Measurements from ENCODE around the gene FJX1.

Gene FJX1

GRCh38 chr11:35608502-35608901 is 9.8 kb upstream of the FJX1 start:
- FAIRE-seq = no peak

- FAIRE-seq = no peak
These were observed 8.6 kb upstream of the FJX1 start for GRCh38 chr11:35609656-35610055.

GRCh38 chr11:35610631-35611030 is 7.6 kb upstream of the FJX1 start:
- FAIRE-seq = no peak

- FAIRE-seq = no peak
These were observed 6.5 kb upstream of the FJX1 start for GRCh38 chr11:35611741-35612140.

GRCh38 chr11:35614939-35615569 is 3.2 kb upstream of the FJX1 start:
- no peak for FAIRE-seq

GRCh38 chr11:35615921-35616900 is 2.0 kb upstream of the FJX1 start:
- peak; percentile 78 for FAIRE-seq

- no peak for FAIRE-seq
These were observed 959 bp upstream of the FJX1 start for GRCh38 chr11:35617316-35617686.

- no peak for FAIRE-seq
These were observed 346 bp downstream of the FJX1 start for GRCh38 chr11:35618497-35619115.

- FAIRE-seq = no peak
These were observed 1.0 kb downstream of the FJX1 start for GRCh38 chr11:35619116-35619854.

GRCh38 chr11:35619855-35620640 is 1.8 kb downstream of the FJX1 start:
- FAIRE-seq = no peak

GRCh38 chr11:35620795-35621194 is 2.5 kb downstream of the FJX1 start:
- FAIRE-seq = no peak

GRCh38 chr11:35621620-35622019 is 3.4 kb downstream of the FJX1 start:
- no peak for FAIRE-seq

- no peak for FAIRE-seq
These were observed 3.8 kb downstream of the FJX1 start for GRCh38 chr11:35622070-35622469.

- FAIRE-seq = no peak
These were observed 5.4 kb downstream of the FJX1 start for GRCh38 chr11:35623621-35624168.

- FAIRE-seq = no peak
These were observed 6.1 kb downstream of the FJX1 start for GRCh38 chr11:35624316-35624715.

GRCh38 chr11:35624781-35625180 is 6.5 kb downstream of the FJX1 start:
- no peak for FAIRE-seq

GRCh38 chr11:35626501-35626900 is 8.2 kb downstream of the FJX1 start:
- no peak for FAIRE-seq

- no peak for FAIRE-seq
These were observed 11.3 kb downstream of the FJX1 start for GRCh38 chr11:35629511-35629910.

GRCh38 chr11:35629914-35630313 is 11.7 kb downstream of the FJX1 start:
- FAIRE-seq = no peak

GRCh38 chr11:35631891-35632290 is 13.6 kb downstream of the FJX1 start:
- no peak for FAIRE-seq

- no peak for FAIRE-seq
These were observed 14.0 kb downstream of the FJX1 start for GRCh38 chr11:35632301-35632700.
